H9 (cell line): ENCODE data around the gene NEDD4L. TPM values are rescaled to one million over a fixed set of nuclear protein-coding genes. Genes with fewer than 3 reads are reported as not detected.

Source experiments
- DNase-seq: peaks from one replicate; pipeline ENCODE4 v3.0.0-alpha.2; 2017
- H2AFZ ChIP-seq: one replicate; pipeline ENCODE4 v1.6.1; 2013; ENCODE audit warnings: mild to moderate bottlenecking, low read length, control low read depth, moderate library complexity
- H2AK5ac ChIP-seq: 2 replicates; pipeline ENCODE4 v1.6.1; 2013; ENCODE audit warnings: low read length, control low read depth, mixed read lengths; ENCODE audit not compliant: insufficient read length
- H2BK120ac ChIP-seq: one replicate; pipeline ENCODE4 v1.6.1; 2013; ENCODE audit warnings: low read depth, mild to moderate bottlenecking, low read length, control low read depth, inconsistent platforms; ENCODE audit not compliant: poor library complexity, severe bottlenecking
- H2BK12ac ChIP-seq: 2 replicates; pipeline ENCODE4 v1.6.1; 2013; ENCODE audit warnings: low read length, control low read depth, mixed read lengths, low read depth; ENCODE audit not compliant: insufficient read length
- H2BK15ac ChIP-seq: 2 replicates; pipeline ENCODE4 v1.6.1; 2013; ENCODE audit warnings: low read depth, low read length, control low read depth
- H2BK20ac ChIP-seq: one replicate; pipeline ENCODE4 v1.6.1; 2013; ENCODE audit warnings: low read depth, mild to moderate bottlenecking, low read length, control low read depth, inconsistent platforms; ENCODE audit not compliant: poor library complexity, severe bottlenecking
- H2BK5ac ChIP-seq: 2 replicates; pipeline ENCODE4 v1.6.1; 2013; ENCODE audit warnings: low read length, control low read depth, mixed read lengths; ENCODE audit not compliant: insufficient read length
- H3K14ac ChIP-seq: 2 replicates; pipeline ENCODE4 v1.6.1; 2013; ENCODE audit warnings: low read length, control low read depth; ENCODE audit not compliant: insufficient read depth
- H3K18ac ChIP-seq: 2 replicates; pipeline ENCODE4 v1.6.1; 2013; ENCODE audit warnings: low read depth, mild to moderate bottlenecking, mixed read lengths, low read length, control low read depth; ENCODE audit not compliant: insufficient read length
- H3K23ac ChIP-seq: 2 replicates; pipeline ENCODE4 v1.6.1; 2013; ENCODE audit warnings: low read length, control low read depth, mixed read lengths, low read depth; ENCODE audit not compliant: insufficient read length
- H3K23me2 ChIP-seq: 2 replicates; pipeline ENCODE4 v1.6.1; 2013; ENCODE audit warnings: low read depth, mild to moderate bottlenecking, mixed read lengths, low read length, control low read depth; ENCODE audit not compliant: insufficient read length, poor library complexity, severe bottlenecking
- H3K27ac ChIP-seq: 2 replicates; pipeline ENCODE4 v1.5.1; 2013; ENCODE audit warnings: low read length, control low read depth, mixed read lengths, low read depth; ENCODE audit not compliant: insufficient read length
- H3K27me3 ChIP-seq: 2 replicates; pipeline ENCODE4 v1.6.1; 2013; ENCODE audit warnings: low read length, control low read depth, inconsistent platforms; ENCODE audit not compliant: insufficient read depth
- H3K4ac ChIP-seq: 2 replicates; pipeline ENCODE4 v1.6.1; 2013; ENCODE audit warnings: low read depth, mild to moderate bottlenecking, control low read depth, inconsistent platforms, low read length, moderate library complexity
- H3K4me1 ChIP-seq: 2 replicates; pipeline ENCODE4 v1.6.1; 2013; ENCODE audit warnings: low read length, control low read depth, inconsistent platforms; ENCODE audit not compliant: insufficient read depth
- H3K4me2 ChIP-seq: 2 replicates; pipeline ENCODE4 v1.6.1; 2013; ENCODE audit warnings: low read length, control low read depth, mixed read lengths; ENCODE audit not compliant: insufficient read length, insufficient read depth
- H3K56ac ChIP-seq: 2 replicates; pipeline ENCODE4 v1.6.1; 2013; ENCODE audit warnings: low read depth, mild to moderate bottlenecking, mixed read lengths, low read length, control low read depth; ENCODE audit not compliant: insufficient read length
- H3K79me1 ChIP-seq: 2 replicates; pipeline ENCODE4 v1.6.1; 2013; ENCODE audit warnings: low read depth, mild to moderate bottlenecking, moderate library complexity, low read length, control low read depth, inconsistent platforms; ENCODE audit not compliant: insufficient read depth, poor library complexity, severe bottlenecking
- H3K79me2 ChIP-seq: 2 replicates; pipeline ENCODE4 v1.6.1; 2013; ENCODE audit warnings: low read length, control low read depth, inconsistent platforms; ENCODE audit not compliant: insufficient read depth
- H3K9ac ChIP-seq: 2 replicates; pipeline ENCODE4 v1.6.1; 2013; ENCODE audit warnings: low read length, control low read depth, mixed read lengths; ENCODE audit not compliant: insufficient read length; ENCODE audit errors: extremely low read depth
- H3K9me3 ChIP-seq: one replicate; pipeline ENCODE4 v1.6.1; 2013; ENCODE audit warnings: low read depth, low read length, inconsistent platforms; ENCODE audit not compliant: control insufficient read depth
- H3T11ph ChIP-seq: one replicate; pipeline ENCODE4 v1.6.1; 2013; ENCODE audit warnings: mild to moderate bottlenecking, low read length, control low read depth, inconsistent platforms
- H4K20me1 ChIP-seq: one replicate; pipeline ENCODE4 v1.6.1; 2013; ENCODE audit not compliant: control insufficient read depth, insufficient read length, insufficient read depth
- H4K5ac ChIP-seq: 2 replicates; pipeline ENCODE4 v1.6.1; 2013; ENCODE audit warnings: low read depth, mild to moderate bottlenecking, mixed read lengths, low read length, control low read depth; ENCODE audit not compliant: insufficient read length
- H4K8ac ChIP-seq: replicated peaks from 2 replicates; pipeline ENCODE4 v1.6.1; 2013; ENCODE audit warnings: low read length, control low read depth, mixed read lengths, low read depth; ENCODE audit not compliant: insufficient read length
- H4K91ac ChIP-seq: 2 replicates; pipeline ENCODE4 v1.6.1; 2013; ENCODE audit warnings: low read depth, mild to moderate bottlenecking, moderate library complexity, mixed read lengths, low read length, control low read depth; ENCODE audit not compliant: insufficient read length
- H3K27ac Mint-ChIP-seq, 3 experiments: 2 replicates in 2 of 3; 3 replicates in 1 of 3; pipeline ENCODE4 v1.8.0; 2020 to 2021; ENCODE audit warnings: mixed read lengths in 3 of 3, mild to moderate bottlenecking in 1 of 3, moderate library complexity in 1 of 3
- H3K27me3 Mint-ChIP-seq: 2 replicates; pipeline ENCODE4 v1.8.0; 2021; ENCODE audit warnings: low read depth, mild to moderate bottlenecking, moderate library complexity, mixed read lengths
- H3K36me3 Mint-ChIP-seq, 3 experiments: 2 replicates in 2 of 3; 3 replicates in 1 of 3; pipeline ENCODE4 v1.8.0; 2020 to 2021; ENCODE audit warnings: low read depth in 3 of 3, mixed read lengths in 3 of 3; ENCODE audit not compliant: insufficient read depth in 1 of 3
- H3K4me1 Mint-ChIP-seq, 2 experiments: 2 replicates each; pipeline ENCODE4 v1.8.0; 2020; ENCODE audit warnings: mixed read lengths in 2 of 2
- H3K4me3 Mint-ChIP-seq, 2 experiments: 2 replicates in 1 of 2; 3 replicates in 1 of 2; pipeline ENCODE4 v1.8.0; 2020 to 2021; ENCODE audit warnings: mild to moderate bottlenecking in 2 of 2, mixed read lengths in 2 of 2, moderate library complexity in 1 of 2
- H3K9me3 Mint-ChIP-seq, 2 experiments: 2 replicates in 1 of 2; 3 replicates in 1 of 2; pipeline ENCODE4 v1.8.0; 2020; ENCODE audit warnings: mild to moderate bottlenecking in 2 of 2, mixed read lengths in 2 of 2, moderate library complexity in 1 of 2
- CTCF ChIP-seq: fragments of 200-600 bp; sonication (generic); conservative IDR thresholded peaks from 3 replicates; pipeline ENCODE4 v1.8.0; 2021; ENCODE audit warnings: antibody characterized with exemption, mild to moderate bottlenecking
- WGBS: extraction: QIAGEN DNeasy Blood & Tissue Kit; methylation state at CpG from one replicate; pipeline ENCODE4 v1.1.7; 2013; ENCODE audit warnings: missing lambda C conversion rate, low lambda C conversion rate, mixed read lengths; ENCODE audit not compliant: insufficient read length; ENCODE audit errors: extremely low coverage; 5-methylcytosine and 5-hydroxymethylcytosine counted together
- total RNA-seq: library from RNA; stranded (reverse); gene quantifications from 2 replicates; pipeline ENCODE4 v1.2.1, GENCODE V29; 2021

NEDD4L gene
- total RNA-seq, 1 experiment from 2014 or later = 76.3 TPM

- Histone ChIP-seq H3K4me1 (peaks cover 11% of the 10 kb centered on the region; the same call in 1 of the 2 replicates), H4K5ac (no peak overlapping the region), H2BK12ac (no peak overlapping the region), H3K23ac (no peak overlapping the region), H2AFZ (no peak overlapping the region), H3K27me3 (no peaks in the 10 kb centered on the region), H2AK5ac (no peak overlapping the region), H3K56ac (no peak overlapping the region), H3T11ph (no peak overlapping the region), H2BK20ac (no peak overlapping the region), H4K20me1 (peaks cover 2% of the 10 kb centered on the region), H3K4ac (no peak overlapping the region), H3K79me1 (no peaks in the 10 kb centered on the region), H3K79me2 (no peaks in the 10 kb centered on the region), H3K27ac (no peak overlapping the region), H2BK5ac (no peak overlapping the region), H2BK120ac (no peak overlapping the region), H2BK15ac (no peak overlapping the region), H4K8ac (no peak overlapping the region), H3K4me2 (no peak overlapping the region), H3K14ac (no peak overlapping the region), H3K9ac (no peak overlapping the region), H3K9me3 (no peaks in the 10 kb centered on the region), H3K18ac (no peak overlapping the region), H3K23me2 (no peaks in the 10 kb centered on the region), H4K91ac (no peak overlapping the region)
- Mint-ChIP-seq H3K27ac (peak overlapping the region in 1 of 3 experiments; percentile 94; a peak in 1 of 7 replicates), H3K4me3 (no peak overlapping the region), H3K9me3 (no peaks in the 10 kb centered on the region), H3K4me1 (peaks cover 36 to 38% of the 10 kb centered on the region in 2 experiments), H3K36me3 (peaks cover 12 to 67% (median 55%) of the 10 kb centered on the region in 3 experiments), H3K27me3 (no peaks in the 10 kb centered on the region)
- no peak for TF ChIP-seq CTCF
- WGBS = no CpG with 5 or more reads among the region's 4 CpGs
- no peak for DNase-seq
These were observed 310.0 kb downstream of the NEDD4L start for GRCh38 chr18:58354051-58354450.
